T-helper 17 cell (primary cell): Measurements from ENCODE around the gene MAPK11. TPM values are rescaled to one million over a fixed set of nuclear protein-coding genes. Genes with fewer than 3 reads are reported as not detected.
A peak's percentile ranks its signal among the peaks of the same experiment; 100 is the strongest.

Source experiments
- ATAC-seq: fragments of 150-1000 bp; cut with Tn5 transposase; 2 replicates; pipeline ENCODE4 v1.10.0; 2021; ENCODE audit warnings: mild to moderate bottlenecking, moderate library complexity
- DNase-seq, 3 donors: peaks; one replicate each; pipeline versions ENCODE4 v3.0.0 to v3.0.0-alpha.2; 2020 to 2021
- H3K9me3 ChIP-seq: one replicate; pipeline ENCODE4 v1.7.0; 2013; ENCODE audit warnings: low read length, mild to moderate bottlenecking; ENCODE audit not compliant: control insufficient read depth, poor library complexity, severe bottlenecking
- H3K27ac Mint-ChIP-seq: one replicate; pipeline ENCODE4 v1.8.0; 2022; ENCODE audit warnings: mild to moderate bottlenecking, moderate library complexity, mixed read lengths
- H3K27me3 Mint-ChIP-seq: one replicate; pipeline ENCODE4 v1.8.0; 2022; ENCODE audit warnings: mixed read lengths
- H3K36me3 Mint-ChIP-seq: one replicate; pipeline ENCODE4 v1.8.0; 2022; ENCODE audit warnings: low read depth, mixed read lengths
- H3K4me1 Mint-ChIP-seq: one replicate; pipeline ENCODE4 v1.8.0; 2022; ENCODE audit warnings: mild to moderate bottlenecking, mixed read lengths
- H3K4me3 Mint-ChIP-seq: one replicate; pipeline ENCODE4 v1.8.0; 2022; ENCODE audit warnings: mild to moderate bottlenecking, moderate library complexity, mixed read lengths
- total RNA-seq, 4 donors: library from RNA in 2 of 4; stranded (reverse) in 2 of 4; gene quantifications; one replicate each; pipeline ENCODE4 v1.2.3 and lab custom pipeline; 2022 to 2026

The MAPK11 gene
- total RNA-seq, 2 donors from 2014 or later = 13.2 to 14.4 TPM

GRCh38 chr22:50283821-50284220, 13.6 kb upstream of the MAPK11 start:
- H3K36me3 Mint-ChIP-seq = no peaks in the 10 kb centered on the region
- no peaks in the 10 kb centered on the region for H3K27me3 Mint-ChIP-seq
- H3K4me3 Mint-ChIP-seq = no peak overlapping the region
- DNase-seq (no peak), ATAC-seq (no peak)
- H3K9me3 ChIP-seq = no peaks in the 10 kb centered on the region
- H3K4me1 Mint-ChIP-seq = peaks cover 2% of the 10 kb centered on the region
- H3K27ac Mint-ChIP-seq = no peak overlapping the region

- no peak for ATAC-seq
- no peak overlapping the region for H3K27ac Mint-ChIP-seq
- H3K4me1 Mint-ChIP-seq = peaks cover 2% of the 10 kb centered on the region
Measured at GRCh38 chr22:50282361-50283155, 12.4 kb upstream of the MAPK11 start.

GRCh38 chr22:50281957-50282356, 11.8 kb upstream of the MAPK11 start:
- Mint-ChIP-seq H3K36me3 (no peaks in the 10 kb centered on the region), H3K27me3 (no peaks in the 10 kb centered on the region), H3K4me3 (no peak overlapping the region), H3K27ac (no peak overlapping the region), H3K4me1 (peaks cover 2% of the 10 kb centered on the region)
- ATAC-seq (no peak), DNase-seq (no peak)
- H3K9me3 ChIP-seq = no peaks in the 10 kb centered on the region

More at GRCh38 chr22:50282361-50283155, 12.4 kb upstream of the MAPK11 start:
- Mint-ChIP-seq H3K4me3 (no peak overlapping the region), H3K36me3 (no peaks in the 10 kb centered on the region), H3K27me3 (no peaks in the 10 kb centered on the region)
- H3K9me3 ChIP-seq = no peaks in the 10 kb centered on the region
- no peak for DNase-seq

- Mint-ChIP-seq H3K4me1 (peaks cover 2% of the 10 kb centered on the region), H3K27ac (no peak overlapping the region), H3K4me3 (no peak overlapping the region), H3K36me3 (no peaks in the 10 kb centered on the region), H3K27me3 (no peaks in the 10 kb centered on the region)
- no peak for DNase-seq
- no peak for ATAC-seq
- no peaks in the 10 kb centered on the region for H3K9me3 ChIP-seq
Measured at GRCh38 chr22:50281384-50281760, 11.2 kb upstream of the MAPK11 start.

- H3K9me3 ChIP-seq = no peaks in the 10 kb centered on the region
- no peak for DNase-seq
- Mint-ChIP-seq H3K36me3 (no peaks in the 10 kb centered on the region), H3K4me1 (peaks cover 2% of the 10 kb centered on the region), H3K27me3 (no peaks in the 10 kb centered on the region), H3K4me3 (no peak overlapping the region), H3K27ac (no peak overlapping the region)
- ATAC-seq = no peak
Measured at GRCh38 chr22:50280708-50281383, 10.7 kb upstream of the MAPK11 start.

GRCh38 chr22:50280022-50280707, 10.0 kb upstream of the MAPK11 start:
- no peak overlapping the region for H3K27ac Mint-ChIP-seq
- no peaks in the 10 kb centered on the region for H3K9me3 ChIP-seq
- no peaks in the 10 kb centered on the region for H3K36me3 Mint-ChIP-seq
- DNase-seq (no peak), ATAC-seq (no peak)
- H3K27me3 Mint-ChIP-seq = no peaks in the 10 kb centered on the region
- H3K4me3 Mint-ChIP-seq = no peak overlapping the region
- H3K4me1 Mint-ChIP-seq = peaks cover 2% of the 10 kb centered on the region

GRCh38 chr22:50278956-50279619, 8.9 kb upstream of the MAPK11 start:
- H3K27ac Mint-ChIP-seq = no peak overlapping the region
- no peaks in the 10 kb centered on the region for H3K27me3 Mint-ChIP-seq
- H3K36me3 Mint-ChIP-seq = no peaks in the 10 kb centered on the region
- H3K9me3 ChIP-seq = no peaks in the 10 kb centered on the region
- no peak for DNase-seq
- peaks cover 2% of the 10 kb centered on the region for H3K4me1 Mint-ChIP-seq
- no peak overlapping the region for H3K4me3 Mint-ChIP-seq
- ATAC-seq = no peak

GRCh38 chr22:50278461-50278860, 8.3 kb upstream of the MAPK11 start:
- no peaks in the 10 kb centered on the region for H3K27me3 Mint-ChIP-seq
- DNase-seq (no peak), ATAC-seq (no peak)
- H3K4me1 Mint-ChIP-seq = peaks cover 5% of the 10 kb centered on the region
- H3K36me3 Mint-ChIP-seq = no peaks in the 10 kb centered on the region
- no peaks in the 10 kb centered on the region for H3K9me3 ChIP-seq
- no peak overlapping the region for H3K27ac Mint-ChIP-seq
- no peak overlapping the region for H3K4me3 Mint-ChIP-seq

GRCh38 chr22:50277761-50278160, 7.6 kb upstream of the MAPK11 start:
- no peak for ATAC-seq
- DNase-seq = no peak
- Mint-ChIP-seq H3K27ac (no peak overlapping the region), H3K27me3 (no peaks in the 10 kb centered on the region), H3K4me3 (no peak overlapping the region), H3K4me1 (peaks cover 5% of the 10 kb centered on the region), H3K36me3 (no peaks in the 10 kb centered on the region)
- no peaks in the 10 kb centered on the region for H3K9me3 ChIP-seq

GRCh38 chr22:50276143-50276542, 6.0 kb upstream of the MAPK11 start:
- DNase-seq = peak; percentile 47 to 63 (median 56)
- no peaks in the 10 kb centered on the region for H3K36me3 Mint-ChIP-seq
- H3K9me3 ChIP-seq = no peaks in the 10 kb centered on the region
- H3K27ac Mint-ChIP-seq = no peak overlapping the region
- no peaks in the 10 kb centered on the region for H3K27me3 Mint-ChIP-seq
- H3K4me3 Mint-ChIP-seq = no peak overlapping the region
- peak; percentile 82 for ATAC-seq
- H3K4me1 Mint-ChIP-seq = peaks cover 5% of the 10 kb centered on the region

GRCh38 chr22:50275181-50276055, 5.2 kb upstream of the MAPK11 start:
- H3K4me1 Mint-ChIP-seq = peaks cover 5% of the 10 kb centered on the region
- ATAC-seq (no peak), DNase-seq (no peak)
- no peak overlapping the region for H3K4me3 Mint-ChIP-seq
- no peak overlapping the region for H3K27ac Mint-ChIP-seq
- no peaks in the 10 kb centered on the region for H3K36me3 Mint-ChIP-seq
- H3K9me3 ChIP-seq = no peaks in the 10 kb centered on the region
- H3K27me3 Mint-ChIP-seq = no peaks in the 10 kb centered on the region

- H3K9me3 ChIP-seq = no peaks in the 10 kb centered on the region
- DNase-seq (no peak), ATAC-seq (no peak)
- Mint-ChIP-seq H3K4me3 (no peak overlapping the region), H3K36me3 (no peaks in the 10 kb centered on the region), H3K27me3 (no peaks in the 10 kb centered on the region), H3K4me1 (peaks cover 5% of the 10 kb centered on the region), H3K27ac (no peak overlapping the region)
Measured at GRCh38 chr22:50274771-50275170, 4.6 kb upstream of the MAPK11 start.
